Nephron (organoid): Measurements from ENCODE around the gene IL23R.

Experiments
- H3K27ac Mint-ChIP-seq, 3 experiments: 2 replicates each; pipeline ENCODE4 v1.8.0; 2020; ENCODE audit warnings: mixed read lengths in 3 of 3, mild to moderate bottlenecking in 2 of 3, moderate library complexity in 1 of 3
- H3K27me3 Mint-ChIP-seq: 2 replicates; pipeline ENCODE4 v1.8.0; 2021; ENCODE audit warnings: low read depth, mild to moderate bottlenecking, moderate library complexity, mixed read lengths
- H3K36me3 Mint-ChIP-seq: 2 replicates; pipeline ENCODE4 v1.8.0; 2020; ENCODE audit warnings: low read depth, mixed read lengths
- H3K4me1 Mint-ChIP-seq: 2 replicates; pipeline ENCODE4 v1.8.0; 2020; ENCODE audit warnings: mixed read lengths
- H3K4me3 Mint-ChIP-seq, 3 experiments: 2 replicates each; pipeline ENCODE4 v1.8.0; 2020; ENCODE audit warnings: mild to moderate bottlenecking in 3 of 3, mixed read lengths in 3 of 3, moderate library complexity in 2 of 3
- H3K9me3 Mint-ChIP-seq: 2 replicates; pipeline ENCODE4 v1.8.0; 2020; ENCODE audit warnings: mixed read lengths
- TF ChIP-seq, protein P1 (sequence below), 3 experiments: fragments of 200-600 bp; sonication (generic); IDR thresholded peaks; one replicate each; pipeline ENCODE4 v1.5.0; 2021; ENCODE audit warnings: antibody characterized with exemption in 3 of 3; ENCODE audit not compliant: unreplicated experiment in 3 of 3

The IL23R gene

DNA sequence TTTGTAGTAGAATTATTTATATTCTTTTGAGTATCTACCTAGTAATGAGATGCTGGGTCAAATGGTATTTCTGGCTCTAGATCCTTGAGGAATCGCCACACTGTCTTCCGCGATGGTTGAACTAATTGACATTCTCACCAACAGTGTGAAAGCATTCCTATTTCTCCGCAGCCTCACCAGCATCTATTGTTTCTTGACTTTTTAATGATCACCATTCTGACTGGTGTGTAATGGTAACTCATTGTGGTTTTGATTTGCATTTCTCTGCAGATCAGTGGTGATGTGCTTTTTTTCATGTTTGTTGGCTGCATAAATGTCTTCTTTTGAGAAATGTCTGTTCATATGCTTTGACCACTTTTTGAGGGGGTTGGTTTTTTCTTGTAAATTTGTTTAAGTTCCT lies 15.3 kb upstream of the IL23R start:
- Mint-ChIP-seq H3K4me1 (no peaks in the 10 kb centered on the region), H3K9me3 (no peaks in the 10 kb centered on the region), H3K4me3 (no peak overlapping the region), H3K36me3 (no peaks in the 10 kb centered on the region), H3K27me3 (peaks cover 14% of the 10 kb centered on the region), H3K27ac (no peak overlapping the region)
- TF ChIP-seq, protein P1, sequence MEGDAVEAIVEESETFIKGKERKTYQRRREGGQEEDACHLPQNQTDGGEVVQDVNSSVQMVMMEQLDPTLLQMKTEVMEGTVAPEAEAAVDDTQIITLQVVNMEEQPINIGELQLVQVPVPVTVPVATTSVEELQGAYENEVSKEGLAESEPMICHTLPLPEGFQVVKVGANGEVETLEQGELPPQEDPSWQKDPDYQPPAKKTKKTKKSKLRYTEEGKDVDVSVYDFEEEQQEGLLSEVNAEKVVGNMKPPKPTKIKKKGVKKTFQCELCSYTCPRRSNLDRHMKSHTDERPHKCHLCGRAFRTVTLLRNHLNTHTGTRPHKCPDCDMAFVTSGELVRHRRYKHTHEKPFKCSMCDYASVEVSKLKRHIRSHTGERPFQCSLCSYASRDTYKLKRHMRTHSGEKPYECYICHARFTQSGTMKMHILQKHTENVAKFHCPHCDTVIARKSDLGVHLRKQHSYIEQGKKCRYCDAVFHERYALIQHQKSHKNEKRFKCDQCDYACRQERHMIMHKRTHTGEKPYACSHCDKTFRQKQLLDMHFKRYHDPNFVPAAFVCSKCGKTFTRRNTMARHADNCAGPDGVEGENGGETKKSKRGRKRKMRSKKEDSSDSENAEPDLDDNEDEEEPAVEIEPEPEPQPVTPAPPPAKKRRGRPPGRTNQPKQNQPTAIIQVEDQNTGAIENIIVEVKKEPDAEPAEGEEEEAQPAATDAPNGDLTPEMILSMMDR (IDR thresholded peaks at IDR 0.05; ENCODE audit: unreplicated experiment in 3 of 3), result no peak

GRCh38 chr1:67158401-67158800 lies 7.9 kb upstream of the IL23R start:
- H3K27me3 Mint-ChIP-seq, result peaks cover 16% of the 10 kb centered on the region
- no peaks in the 10 kb centered on the region for H3K4me1 Mint-ChIP-seq

GRCh38 chr1:67159233-67159632 lies 7.0 kb upstream of the IL23R start:
- TF ChIP-seq, protein P1 (IDR thresholded peaks at IDR 0.05; ENCODE audit: unreplicated experiment in 3 of 3), result no peak
- Mint-ChIP-seq H3K9me3 (no peaks in the 10 kb centered on the region), H3K27me3 (peaks cover 12% of the 10 kb centered on the region), H3K36me3 (no peaks in the 10 kb centered on the region), H3K4me1 (no peaks in the 10 kb centered on the region), H3K27ac (no peak overlapping the region), H3K4me3 (no peak overlapping the region)

More at GRCh38 chr1:67158401-67158800, 7.9 kb upstream of the IL23R start:
- no peak overlapping the region for H3K4me3 Mint-ChIP-seq
- no peaks in the 10 kb centered on the region for H3K36me3 Mint-ChIP-seq
- no peaks in the 10 kb centered on the region for H3K9me3 Mint-ChIP-seq
- TF ChIP-seq, protein P1 (IDR thresholded peaks at IDR 0.05; ENCODE audit: unreplicated experiment in 3 of 3), result no peak
- H3K27ac Mint-ChIP-seq, result no peak overlapping the region

DNA sequence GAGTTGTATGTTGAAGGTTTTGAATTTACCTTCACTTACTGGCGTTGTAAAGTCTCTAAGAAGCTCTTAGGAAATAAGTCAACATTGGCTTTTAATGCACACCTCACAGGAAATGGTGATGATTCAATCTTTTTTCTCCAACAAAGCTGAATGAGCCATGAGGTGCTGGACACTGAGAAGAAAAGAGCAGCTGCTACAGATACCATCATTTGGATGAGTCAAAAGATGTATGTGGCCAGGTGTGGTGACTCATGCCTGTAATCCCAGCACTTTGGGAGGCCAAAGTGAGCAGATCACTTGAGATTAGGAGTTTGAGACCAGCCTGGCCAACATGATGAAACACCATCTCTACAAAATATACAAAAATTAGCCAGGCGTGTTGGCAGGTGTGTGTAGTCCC lies 3.3 kb upstream of the IL23R start:
- Mint-ChIP-seq H3K9me3 (no peaks in the 10 kb centered on the region), H3K4me1 (no peaks in the 10 kb centered on the region), H3K27ac (no peak overlapping the region), H3K4me3 (no peak overlapping the region), H3K27me3 (no peaks in the 10 kb centered on the region), H3K36me3 (no peaks in the 10 kb centered on the region)
- TF ChIP-seq, protein P1 (IDR thresholded peaks at IDR 0.05; ENCODE audit: unreplicated experiment in 3 of 3), result no peak

GRCh38 chr1:67165468-67166041 lies 699 bp upstream of the IL23R start:
- no peak overlapping the region for H3K27ac Mint-ChIP-seq
- H3K9me3 Mint-ChIP-seq, result no peaks in the 10 kb centered on the region
- TF ChIP-seq, protein P1 (IDR thresholded peaks at IDR 0.05; ENCODE audit: unreplicated experiment in 3 of 3), result no peak
- H3K4me3 Mint-ChIP-seq, result no peak overlapping the region
- H3K36me3 Mint-ChIP-seq, result no peaks in the 10 kb centered on the region
- H3K27me3 Mint-ChIP-seq, result no peaks in the 10 kb centered on the region
- no peaks in the 10 kb centered on the region for H3K4me1 Mint-ChIP-seq

GRCh38 chr1:67169496-67169895 lies 3.2 kb downstream of the IL23R start:
- no peaks in the 10 kb centered on the region for H3K36me3 Mint-ChIP-seq
- peak overlapping the region in 1 of 3 experiments; percentile 78 for H3K27ac Mint-ChIP-seq
- H3K27me3 Mint-ChIP-seq, result no peaks in the 10 kb centered on the region
- no peak overlapping the region for H3K4me3 Mint-ChIP-seq
- TF ChIP-seq, protein P1 (IDR thresholded peaks at IDR 0.05; ENCODE audit: unreplicated experiment in 3 of 3), result no peak
- H3K9me3 Mint-ChIP-seq, result no peaks in the 10 kb centered on the region
- no peaks in the 10 kb centered on the region for H3K4me1 Mint-ChIP-seq
